ENCODE results near the gene PRR20B. TPM values are rescaled to one million over a fixed set of nuclear protein-coding genes. Genes with fewer than 3 reads are reported as not detected.
"Not testable (repeated sequence)": the region's sequence is repeated elsewhere in the genome, so short reads cannot be mapped to it uniquely, and the experiment has no call there.

The PRR20B gene
- total RNA-seq (2012; rRNA removed): not detected in 2 replicates
- polyA plus RNA-seq (2012; rRNA removed): not detected in 2 replicates
- not detected in 2 replicates for polyA plus RNA-seq (2012; cell fraction: cytosol; rRNA removed)
- polyA plus RNA-seq (2012; cell fraction: nucleus; rRNA removed; ENCODE audit: low replicate concordance): not detected in 2 replicates
- Bru-seq, nascent RNA: not detected
- BruChase-seq, experiment 1, labeled RNA remaining after a 6-hour chase: not detected
- not detected for BruChase-seq, experiment 2, labeled RNA remaining after a 2-hour chase
- long read RNA-seq: 0 reads

DNA sequence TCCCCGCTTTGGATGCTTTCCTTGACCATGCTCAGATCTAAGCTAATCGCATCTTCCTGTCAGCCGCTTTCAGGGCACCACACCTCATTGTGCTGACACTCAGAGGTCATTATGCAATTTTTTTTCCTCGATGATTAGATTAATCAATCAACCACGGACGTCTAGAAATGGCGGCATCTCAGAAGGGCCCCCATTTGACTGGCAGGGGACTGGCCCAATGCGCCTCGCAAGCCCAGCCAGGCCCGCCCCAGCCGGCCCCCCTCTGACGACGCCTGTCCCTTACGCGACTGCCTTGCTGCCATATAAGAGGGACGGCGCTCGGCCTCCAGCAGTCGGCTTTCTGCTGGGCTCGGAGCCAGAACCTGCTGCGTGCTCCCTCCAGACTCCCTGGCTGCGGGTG lies at the start of gene PRR20B:
Gene PRR20B, plus strand, starts transcription at position 301 of the 400 bp plus-strand sequence. CDS start 387 bp downstream, outside the sequence.
- H3K9ac ChIP-seq (ENCODE audit: low read depth, low read length); H4K5ac ChIP-seq (ENCODE audit: low read depth, low read length); H4K8ac ChIP-seq (ENCODE audit: low read depth in 2 of 2, low read length in 2 of 2); H3K9me3 ChIP-seq (ENCODE audit: control insufficient read depth, insufficient read depth, low read length); H2BK20ac ChIP-seq (ENCODE audit: low read depth, low read length); H3K4me1 ChIP-seq (ENCODE audit: control insufficient read depth, insufficient read depth, low read length); H3K4ac ChIP-seq (ENCODE audit: low read depth, low read length); H3K36me3 ChIP-seq (ENCODE audit: control insufficient read depth, insufficient read depth, low read length); H4K91ac ChIP-seq (ENCODE audit: insufficient read depth, low read depth, low read length); DNase-seq; H3K4me3 ChIP-seq (ENCODE audit: insufficient read depth, low read depth, low read length); intact Hi-C loops (cut with micrococcal nuclease); H3K79me1 ChIP-seq (ENCODE audit: low read depth in 1 of 2, low read length in 2 of 2); H2AFZ ChIP-seq (replicated peaks; ENCODE audit: low read length, poor library complexity); H2AK9ac ChIP-seq (replicated peaks; ENCODE audit: low read depth, low read length, poor library complexity); ATAC-seq (ENCODE audit: low read depth); H3K18ac ChIP-seq (ENCODE audit: low read depth, low read length); H4K20me1 ChIP-seq (ENCODE audit: insufficient read depth, low read length); CTCF ChIA-PET; H2BK5ac ChIP-seq (ENCODE audit: low read depth, low read length, poor library complexity, severe bottlenecking); POLR2A ChIA-PET (ENCODE audit: unreplicated experiment); H3K14ac ChIP-seq (replicated peaks; ENCODE audit: low read depth, low read length); H3K27ac ChIP-seq (ENCODE audit: insufficient read depth, low read length); H3K27me3 ChIP-seq (ENCODE audit: control insufficient read depth, insufficient read depth, low read length); H3K9me1 ChIP-seq (ENCODE audit: insufficient read depth, low read length); H3K56ac ChIP-seq (ENCODE audit: extremely low read depth, insufficient read depth, low read length); BruUV-seq (replicated peaks); H3K4me2 ChIP-seq (ENCODE audit: low read depth, low read length); H2BK15ac ChIP-seq (ENCODE audit: low read depth, low read length); dilution Hi-C loops (cut with HindIII; ENCODE audit: low sequenced_read_pairs, unreplicated experiment); in situ Hi-C loops (cut with MboI; ENCODE audit: low sequenced_read_pairs); H3K23ac ChIP-seq (ENCODE audit: low read depth, low read length); H2BK120ac ChIP-seq (ENCODE audit: low read depth, low read length); H2AK5ac ChIP-seq (ENCODE audit: low read depth, low read length): not testable (repeated sequence)
- WGBS, 2 experiments (ENCODE audit: extremely low coverage in 2 of 2, insufficient read length in 1 of 2): no CpG with 5 or more reads among the region's 22 CpGs

Data from IMR-90 (cell line).